GM19035 (cell line): Measurements from ENCODE around the gene SCGB1D4.
"Not testable (repeated sequence)": the region's sequence is repeated elsewhere in the genome, so short reads cannot be mapped to it uniquely, and the experiment has no call there.

Experiments used
- ATAC-seq: cut with Tn5 transposase; IDR thresholded peaks from one replicate; pipeline ENCODE4 v1.9.1; 2021; ENCODE audit not compliant: unreplicated experiment

SCGB1D4 gene

GRCh38 chr11:62298975-62299374 lies at the start of gene SCGB1D4:
Gene SCGB1D4 (minus strand): TSS chr11:62299075. CDS start chr11:62299010, 65 bp downstream.
- no peak for ATAC-seq

GRCh38 chr11:62345861-62346260 lies 47.0 kb upstream of the SCGB1D4 start:
- ATAC-seq = no peak

DNA sequence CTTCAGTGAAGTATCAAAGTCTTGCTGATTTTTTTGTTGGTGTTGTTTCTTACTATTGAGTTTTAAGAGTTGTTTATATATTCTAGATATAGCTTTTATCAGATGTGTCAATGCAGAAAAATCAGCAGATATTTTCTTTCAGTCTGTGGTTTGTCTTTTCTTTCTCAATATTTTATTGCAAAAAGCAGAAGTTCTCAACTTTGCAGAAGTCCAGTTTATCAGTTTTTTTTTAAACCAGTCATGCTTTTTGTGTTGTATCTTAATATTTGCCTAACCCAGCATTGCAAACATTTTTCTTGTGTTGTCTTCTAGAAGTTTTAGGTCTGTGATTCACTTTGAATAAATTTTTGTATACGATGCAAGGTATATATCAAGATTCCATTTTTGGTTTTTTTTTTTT lies 45.3 kb upstream of the SCGB1D4 start:
- no peak for ATAC-seq

- ATAC-seq = not testable (repeated sequence)
These were observed 44.8 kb upstream of the SCGB1D4 start for GRCh38 chr11:62343646-62344190.

- no peak for ATAC-seq
These were observed 42.7 kb upstream of the SCGB1D4 start for GRCh38 chr11:62341588-62341987.

- no peak for ATAC-seq
These were observed 41.5 kb upstream of the SCGB1D4 start for GRCh38 chr11:62340269-62340901.

DNA sequence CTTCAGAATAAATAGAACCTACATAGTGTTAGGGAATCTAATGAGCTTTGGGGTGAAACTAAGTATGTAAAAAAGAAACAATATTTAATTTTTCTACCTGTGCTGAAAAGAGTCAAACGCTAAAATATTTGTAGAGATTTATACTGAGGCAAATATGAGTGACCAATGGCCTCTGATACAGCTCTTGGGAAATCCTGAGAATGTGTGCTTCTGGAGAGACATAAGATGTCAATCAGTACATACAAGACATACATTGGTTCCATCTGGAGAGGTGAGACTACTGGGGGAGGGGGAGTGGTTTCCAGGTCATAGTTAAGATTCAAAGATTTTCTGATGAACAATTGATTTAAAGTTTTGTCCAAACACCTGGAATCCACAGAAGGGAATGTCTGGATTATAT lies 39.3 kb upstream of the SCGB1D4 start:
- no peak for ATAC-seq

GRCh38 chr11:62337303-62338181 lies 38.7 kb upstream of the SCGB1D4 start, which contains the start of gene ASRGL1:
Gene ASRGL1 (plus strand): TSS chr11:62337448. CDS start chr11:62337978, 530 bp downstream.
- ATAC-seq = peak; percentile 59

GRCh38 chr11:62336949-62337302 lies 38.1 kb upstream of the SCGB1D4 start:
- ATAC-seq = not testable (repeated sequence)

DNA sequence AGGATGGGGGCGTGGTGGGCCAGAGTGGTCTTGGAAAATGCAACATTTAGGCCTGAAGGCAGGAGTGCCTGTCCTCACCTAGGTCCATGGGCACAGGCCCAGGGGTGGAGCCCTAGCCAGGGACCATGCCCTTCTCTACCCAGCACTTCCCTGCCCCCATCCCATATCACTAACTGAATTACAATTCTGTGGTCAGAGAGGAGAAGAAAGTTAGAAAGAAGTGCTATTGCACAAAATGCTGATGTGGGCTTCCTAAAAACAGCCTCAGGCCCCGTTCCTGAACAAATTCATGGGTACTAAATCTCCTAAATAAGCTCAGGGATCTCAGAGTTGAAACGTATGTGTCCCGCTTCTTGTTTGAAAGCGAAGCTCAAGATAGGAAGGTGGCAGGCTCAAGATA lies 34.9 kb upstream of the SCGB1D4 start:
- no peak for ATAC-seq

GRCh38 chr11:62331264-62331663 lies 32.4 kb upstream of the SCGB1D4 start:
- not testable (repeated sequence) for ATAC-seq

DNA sequence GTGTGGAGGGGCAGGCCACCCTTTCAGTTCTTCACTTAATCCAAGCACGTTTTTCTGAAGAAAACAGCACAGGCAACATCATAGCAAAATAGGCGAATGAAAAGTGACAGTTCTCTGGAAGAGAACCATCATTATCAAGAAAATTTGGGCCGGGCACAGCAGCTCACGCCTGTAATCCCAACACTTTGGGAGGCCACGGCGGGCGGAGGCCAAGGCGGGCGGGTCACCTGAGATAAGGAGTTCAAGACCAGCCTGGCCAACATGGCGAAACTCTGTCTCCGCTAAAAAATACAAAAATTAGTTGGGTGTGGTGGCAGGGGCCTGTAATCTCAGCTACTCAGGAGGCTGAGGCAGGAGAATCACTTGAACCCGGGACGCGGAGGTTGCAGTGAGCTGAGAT lies 28.7 kb upstream of the SCGB1D4 start:
- ATAC-seq = not testable (repeated sequence)

DNA sequence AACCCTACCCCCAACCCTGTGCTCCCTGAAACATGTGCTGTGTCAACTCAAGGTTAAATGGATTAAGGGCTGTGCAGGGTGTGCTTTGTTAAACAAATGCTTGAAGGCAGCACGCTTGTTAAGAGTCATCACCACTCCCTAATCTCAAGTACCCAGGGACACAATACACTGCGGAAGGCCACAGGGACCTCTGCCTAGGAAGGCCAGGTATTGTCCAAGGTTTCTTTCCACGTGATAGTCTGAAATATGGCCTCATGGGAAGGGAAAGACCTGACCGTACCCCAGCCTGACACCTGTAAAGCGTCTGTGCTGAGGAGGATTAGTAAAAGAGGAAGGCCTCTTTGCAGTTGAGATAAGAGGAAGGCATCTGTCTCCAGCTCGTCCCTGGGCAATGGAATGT lies 27.8 kb upstream of the SCGB1D4 start:
- not testable (repeated sequence) for ATAC-seq

DNA sequence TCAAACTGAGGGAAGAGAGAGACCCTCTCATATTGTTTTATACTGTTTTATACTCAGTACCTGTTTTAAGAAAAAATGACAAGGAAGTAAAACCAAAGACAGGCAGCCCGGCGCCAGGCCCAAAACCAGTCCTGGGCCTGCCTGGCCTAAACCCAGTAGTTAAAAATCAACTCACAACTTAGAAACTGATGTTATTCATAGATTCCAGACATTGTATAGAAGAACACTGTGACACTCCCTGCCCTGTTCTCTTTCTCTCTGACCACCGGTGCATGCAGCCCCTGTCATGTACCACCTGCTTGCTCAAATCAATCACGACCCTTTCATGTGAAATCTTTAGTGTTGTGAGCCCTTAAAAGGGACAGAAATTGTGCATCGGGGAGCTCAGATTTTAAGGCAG lies 26.9 kb upstream of the SCGB1D4 start:
- not testable (repeated sequence) for ATAC-seq

DNA sequence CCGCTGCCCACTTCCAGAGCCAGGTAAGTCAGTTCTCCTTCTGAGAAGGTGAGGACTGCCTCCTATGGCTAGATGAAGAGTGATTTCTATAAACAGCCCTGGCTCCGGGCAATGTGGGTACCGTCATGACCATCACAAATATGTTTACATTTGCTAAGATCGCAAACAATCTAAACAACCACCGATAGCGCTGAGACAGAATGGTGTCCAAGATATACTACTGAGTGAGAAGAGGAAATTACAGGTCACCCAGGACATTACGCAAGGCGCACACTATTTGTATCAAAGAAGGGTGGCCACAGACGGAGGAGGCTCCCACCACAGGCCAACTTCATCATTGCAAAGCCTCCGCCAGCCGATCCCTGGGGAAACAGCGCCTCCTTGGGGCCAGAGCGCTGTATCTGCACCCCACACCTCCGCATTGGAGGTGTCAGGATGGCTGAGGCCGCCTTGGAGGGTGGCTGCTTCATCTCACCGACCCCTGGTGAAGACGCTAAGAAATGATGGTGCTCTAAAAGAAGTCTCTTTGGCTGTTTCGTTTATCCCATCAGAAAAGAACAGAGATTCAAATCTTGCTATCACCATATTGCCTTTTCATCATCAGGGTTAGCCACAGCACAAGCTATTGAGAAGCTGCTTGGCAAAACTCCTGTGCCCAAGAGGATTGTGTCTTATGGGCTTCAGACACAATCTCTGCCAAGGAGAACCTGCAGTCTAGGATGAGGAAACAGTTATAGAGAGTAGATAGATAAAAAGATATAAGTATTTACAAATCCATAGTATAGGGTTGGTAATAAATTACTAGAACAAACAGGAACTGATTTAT lies 26.1 kb upstream of the SCGB1D4 start:
- ATAC-seq = no peak

DNA sequence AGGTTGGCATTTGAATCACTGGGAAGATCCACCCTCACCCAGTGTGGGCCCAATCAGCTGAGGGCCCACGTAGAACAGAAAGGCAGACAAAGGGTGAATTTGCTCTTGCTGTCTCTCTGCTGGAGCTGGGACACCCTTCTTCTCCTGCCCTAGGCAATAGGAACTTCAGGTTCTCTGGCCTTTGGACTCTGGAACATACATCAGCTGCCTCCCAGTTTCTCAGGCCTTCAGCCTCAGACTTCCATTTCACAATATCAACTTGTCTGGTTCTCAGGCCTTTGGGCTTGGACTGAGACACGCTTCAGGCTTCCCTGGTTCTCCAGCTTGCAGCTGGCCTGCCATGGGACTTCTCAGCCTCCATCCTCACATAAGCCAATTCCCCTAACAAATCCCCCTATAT lies 23.6 kb upstream of the SCGB1D4 start:
- ATAC-seq = no peak

- ATAC-seq = no peak
These were observed 16.6 kb upstream of the SCGB1D4 start for GRCh38 chr11:62315431-62315830.

GRCh38 chr11:62309991-62310390 lies 11.1 kb upstream of the SCGB1D4 start:
- no peak for ATAC-seq

GRCh38 chr11:62307950-62308349 lies 9.1 kb upstream of the SCGB1D4 start:
- no peak for ATAC-seq

- no peak for ATAC-seq
These were observed 7.4 kb upstream of the SCGB1D4 start for GRCh38 chr11:62306227-62306626.

GRCh38 chr11:62295504-62295903 lies 3.4 kb downstream of the SCGB1D4 start:
- ATAC-seq = no peak
